Stimulated activated CD4-positive, alpha-beta T cell treated with anti-CD3 and anti-CD28 coated beads, TNF-alpha, amount 100 ng/mL, for 1 hour (primary cell): ENCODE results near the gene FADS3.

Experiments used
- DNase-seq, 3 donors: peaks; one replicate each; pipeline ENCODE4 v3.0.0-alpha.2; 2020; ENCODE audit warnings: low read depth in 3 of 3, low spot score in 1 of 3

FADS3 gene

DNA sequence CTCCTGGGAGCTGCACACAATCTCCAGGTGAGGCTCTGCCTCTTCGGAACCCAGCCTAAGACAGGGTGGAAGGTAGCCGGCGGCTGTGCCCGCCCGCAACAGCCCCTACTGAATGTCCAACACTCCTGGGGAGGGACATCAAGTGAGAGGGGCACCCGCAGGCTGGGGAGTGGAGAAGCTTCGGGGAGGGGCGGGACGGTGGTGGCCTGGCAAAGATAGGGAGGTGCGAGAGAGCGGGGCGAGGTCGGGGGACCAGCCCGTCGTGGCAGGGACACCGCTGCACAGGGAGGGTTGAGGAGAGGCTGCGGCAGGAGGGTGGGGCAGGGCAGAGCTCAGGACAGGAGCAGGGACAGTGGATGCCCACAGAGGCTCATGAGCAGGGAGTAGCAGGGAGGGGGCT, 8.9 kb upstream of the FADS3 start:
- DNase-seq, result no peak

DNA sequence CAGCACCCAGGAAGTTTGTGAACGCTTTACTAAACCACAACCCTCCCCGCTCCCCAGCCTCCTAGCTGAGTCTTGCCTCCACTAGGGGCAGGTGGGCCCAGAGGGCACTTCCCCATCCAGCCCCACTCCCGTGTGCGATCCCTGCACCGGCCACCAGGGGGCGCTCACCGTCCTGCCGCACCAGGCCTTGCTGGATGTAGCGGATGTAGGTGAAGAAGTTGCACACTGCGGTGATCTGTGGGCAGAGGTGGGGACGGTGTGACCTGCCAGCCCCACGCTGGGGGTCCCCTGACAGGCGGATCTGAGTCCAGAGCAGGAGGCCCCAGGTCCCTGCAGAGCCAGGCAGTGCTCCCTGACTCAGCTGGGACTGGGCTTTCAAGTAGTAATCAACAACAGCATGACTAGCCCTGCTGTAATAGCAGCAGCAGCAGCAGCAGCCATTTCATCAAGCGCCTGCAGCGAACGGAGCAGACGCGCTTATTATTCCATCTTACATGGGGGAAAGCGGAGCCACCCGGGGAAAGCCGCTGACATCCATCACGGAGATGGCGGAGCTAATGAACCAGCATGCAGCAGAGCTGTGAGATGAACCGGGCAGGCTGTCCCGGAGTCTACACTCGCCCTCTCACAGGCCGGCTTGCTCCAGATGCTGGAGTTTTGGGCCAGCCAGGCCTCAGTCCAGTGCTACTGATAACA, 7.9 kb upstream of the FADS3 start:
- DNase-seq, result peak; percentile 77 to 96 (median 89)

DNA sequence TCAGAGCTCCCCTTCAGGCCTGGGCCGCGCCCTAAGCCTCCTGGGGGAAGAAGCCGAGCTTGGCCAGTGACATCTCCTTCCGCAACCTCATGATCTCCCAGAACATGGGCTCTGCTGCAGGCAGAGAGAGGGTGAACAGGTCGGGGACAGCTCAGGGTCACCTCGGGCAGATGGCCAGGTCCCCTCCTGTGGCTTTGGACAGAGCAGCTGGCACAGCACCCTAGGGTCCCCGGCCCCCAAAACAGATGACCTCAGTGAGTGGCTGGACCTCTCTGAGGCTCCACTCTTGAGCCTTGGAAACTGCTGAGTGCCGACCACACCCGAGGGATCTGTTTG, 6.9 kb upstream of the FADS3 start:
- DNase-seq, result no peak

DNA sequence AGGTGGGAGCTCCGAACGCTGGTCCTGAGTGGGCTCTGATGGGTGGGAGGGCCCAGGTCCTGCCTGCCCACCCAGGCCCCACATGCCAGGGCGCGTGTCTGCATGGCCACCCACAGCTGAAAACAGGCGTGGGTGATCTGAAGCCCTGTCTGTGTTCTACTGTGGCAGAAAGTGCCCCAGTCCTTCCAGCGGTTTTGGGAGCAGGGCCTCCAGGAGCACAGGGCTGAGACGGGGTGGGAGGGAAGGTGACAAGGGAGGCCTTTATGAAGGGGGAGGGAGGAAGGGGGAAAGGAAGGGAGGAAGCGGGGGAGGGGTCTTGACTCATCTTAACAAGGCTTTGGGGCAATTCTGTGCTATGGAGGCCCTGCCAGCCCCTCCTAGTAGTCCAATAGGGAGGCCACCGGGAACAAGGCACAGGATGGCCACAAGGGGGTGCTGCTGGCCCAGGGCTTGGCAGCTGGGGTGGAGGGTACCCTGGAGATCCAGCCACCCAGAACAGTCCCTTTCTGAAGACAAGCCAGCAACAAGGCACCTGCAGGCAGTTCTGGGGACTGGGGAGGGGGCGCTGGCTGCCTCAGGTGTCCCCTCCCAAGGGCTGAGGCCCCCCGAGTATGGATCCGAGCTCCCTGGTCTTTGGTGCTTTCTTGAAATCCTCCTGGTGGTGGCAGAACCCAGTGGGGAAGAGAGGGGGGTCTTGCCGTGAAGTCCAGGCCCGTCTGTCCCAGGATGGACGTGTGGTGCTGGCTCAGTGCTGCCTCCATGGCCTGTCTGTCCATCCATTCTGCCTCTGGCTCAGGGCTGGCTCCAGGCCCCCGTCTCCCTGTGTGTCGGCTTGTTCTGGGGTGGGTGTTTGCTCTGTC, 6.3 kb upstream of the FADS3 start:
- peak in 2 of 3 donors; percentile 59 to 73 for DNase-seq

GRCh38 chr11:61896665-61897386, 5.5 kb upstream of the FADS3 start:
- DNase-seq, result no peak

DNA sequence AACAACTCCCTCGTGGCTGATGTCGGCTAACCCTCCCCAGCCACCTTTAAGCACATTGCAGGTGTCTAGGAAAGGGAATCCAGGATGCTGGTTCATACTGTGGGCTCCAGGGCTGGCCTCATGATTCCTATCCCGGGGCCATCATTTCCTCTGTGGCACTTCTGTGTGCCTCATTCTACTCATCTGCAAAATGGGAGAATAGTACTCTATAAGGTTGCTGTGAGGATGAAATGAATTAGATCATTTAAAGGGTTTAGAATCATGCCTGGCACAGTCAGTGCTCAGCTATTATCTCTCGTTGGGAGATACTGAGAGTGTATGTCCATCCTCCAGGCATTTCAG, 4.3 kb upstream of the FADS3 start:
- DNase-seq, result no peak

DNA sequence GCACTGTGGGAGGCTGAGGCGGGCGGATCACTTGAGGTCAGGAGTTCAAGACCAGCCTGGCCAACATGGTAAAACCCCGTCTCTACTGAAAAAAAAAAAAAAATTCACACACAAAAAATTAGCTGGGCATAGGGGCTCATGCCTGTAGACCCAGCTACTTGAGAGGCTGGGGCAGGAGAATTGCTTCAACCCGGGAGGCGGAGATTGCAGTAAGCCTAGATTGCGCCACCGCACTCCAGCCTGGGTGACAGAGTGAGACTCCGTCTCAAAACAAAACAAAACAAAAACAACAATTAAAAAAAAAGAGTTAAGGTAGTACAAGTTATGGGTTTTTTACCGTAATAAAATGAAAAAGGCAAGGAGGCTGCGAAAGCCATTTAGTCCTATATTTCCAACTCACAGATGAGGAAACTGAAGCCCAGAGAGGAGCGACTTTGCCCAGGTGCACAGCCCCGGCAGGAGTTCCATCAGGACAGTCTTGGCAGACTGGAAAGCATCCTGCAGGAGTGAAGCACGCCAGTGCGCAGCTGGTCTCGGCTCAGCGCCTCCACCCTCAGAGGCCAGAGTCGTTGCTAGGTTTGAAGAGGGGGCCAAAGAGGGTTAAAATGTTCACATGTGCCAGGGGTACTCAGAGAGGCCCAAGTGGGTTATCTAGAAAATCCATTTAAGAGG, 3.8 kb upstream of the FADS3 start:
- no peak for DNase-seq

DNA sequence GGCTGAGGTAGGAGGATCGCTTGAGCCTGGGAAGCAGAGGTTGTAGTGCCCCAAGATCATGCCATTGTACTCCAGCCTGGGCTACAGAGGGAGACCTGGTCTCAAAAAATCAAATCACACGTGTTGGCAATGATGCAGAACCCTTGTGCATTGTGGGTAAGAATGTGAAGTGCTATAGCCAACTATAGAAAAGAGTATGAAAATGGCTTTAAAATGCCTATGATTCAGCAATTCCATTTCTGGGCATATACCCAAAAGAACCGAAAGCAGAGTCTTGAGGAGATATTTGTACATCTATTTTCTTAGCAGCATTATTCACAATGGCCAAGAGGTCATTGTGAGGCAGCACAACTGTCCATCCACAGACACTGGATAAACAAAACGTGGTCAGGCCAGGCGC, 2.6 kb upstream of the FADS3 start:
- no peak for DNase-seq

- DNase-seq, result no peak
These were observed 683 bp upstream of the FADS3 start for GRCh38 chr11:61892085-61892370.

DNA sequence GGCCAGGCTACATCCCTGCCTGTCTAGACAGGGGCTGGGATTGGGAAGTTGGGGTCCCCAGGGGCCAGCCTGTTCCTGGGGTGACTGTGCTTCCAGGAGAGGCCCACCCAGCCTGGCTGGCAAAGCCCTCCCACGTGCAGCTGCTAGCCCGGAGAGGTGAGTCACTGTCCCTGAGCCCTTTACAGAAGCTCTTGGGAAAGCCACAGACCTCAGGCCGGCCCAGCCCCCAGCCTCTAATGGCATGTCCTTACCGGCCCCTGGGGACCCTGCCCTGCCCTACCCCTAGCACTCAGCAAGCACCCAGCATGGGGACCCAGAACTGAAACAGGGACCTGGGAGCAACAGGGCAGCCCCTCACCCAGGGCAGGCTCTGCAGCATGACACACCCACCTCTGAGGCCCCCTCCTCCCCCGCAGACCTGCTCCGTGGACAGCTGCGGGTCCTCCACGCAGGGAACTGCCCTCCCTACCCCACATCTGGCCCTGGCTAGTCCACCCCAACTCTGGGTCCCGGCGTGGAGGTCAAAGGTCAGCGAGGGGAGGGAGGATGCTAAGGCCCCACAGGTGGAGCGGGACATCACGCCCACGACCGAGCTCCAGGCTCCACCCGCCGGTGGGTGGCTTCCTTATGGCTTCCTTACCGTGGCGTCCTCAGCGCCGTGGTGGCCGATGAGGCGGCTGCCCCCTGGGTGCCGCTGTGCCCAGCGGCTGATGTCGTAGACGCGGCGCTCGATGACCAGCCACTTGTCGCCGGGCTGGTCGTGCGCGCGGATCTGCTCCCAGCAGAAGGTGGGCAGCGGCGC, 615 bp downstream of the FADS3 start:
- no peak for DNase-seq

GRCh38 chr11:61889831-61890230, 1.5 kb downstream of the FADS3 start:
- DNase-seq, result no peak

- no peak for DNase-seq
These were observed 2.8 kb downstream of the FADS3 start for GRCh38 chr11:61888590-61888989.

- DNase-seq, result no peak
These were observed 3.4 kb downstream of the FADS3 start for GRCh38 chr11:61887839-61888494.

- DNase-seq, result no peak
These were observed 4.7 kb downstream of the FADS3 start for GRCh38 chr11:61886643-61887042.

DNA sequence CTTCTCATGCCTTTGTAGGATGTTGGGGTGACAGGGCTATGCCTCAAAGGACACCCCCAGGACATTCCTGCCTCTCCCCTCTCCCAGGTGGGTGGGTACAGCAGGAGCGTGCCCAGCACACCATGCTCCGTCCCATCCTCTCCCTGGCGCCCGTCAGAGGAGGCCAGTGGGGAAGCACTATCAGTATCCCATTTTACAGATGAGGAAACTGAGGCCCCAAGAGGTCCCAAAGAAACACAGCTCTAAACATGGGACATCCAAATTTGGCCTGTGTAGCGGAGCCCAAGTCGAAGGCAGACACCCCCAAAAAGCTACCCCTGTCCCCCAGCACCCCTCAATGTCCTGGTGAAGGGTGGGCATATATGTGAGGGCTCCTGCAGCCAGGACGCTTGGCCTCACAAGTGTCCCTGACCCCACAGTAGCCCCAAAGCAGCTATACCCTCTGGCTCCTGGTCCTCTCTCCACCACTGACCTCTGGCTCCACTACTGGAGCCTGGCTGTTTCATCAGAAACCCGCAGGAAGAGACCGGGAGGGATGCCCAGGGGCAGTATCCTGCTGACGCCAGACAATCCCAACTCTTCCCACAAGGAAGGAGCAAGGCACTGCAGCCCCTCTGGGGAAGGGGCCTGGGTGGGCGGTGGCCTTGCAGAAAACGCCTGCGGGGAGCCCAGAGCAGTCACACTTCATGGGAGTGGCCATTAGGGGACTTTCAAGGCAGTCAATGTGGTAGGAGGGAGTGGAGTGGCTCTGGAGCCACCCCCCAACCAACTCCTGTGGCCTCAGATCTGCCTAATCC, 5.4 kb downstream of the FADS3 start:
- no peak for DNase-seq

DNA sequence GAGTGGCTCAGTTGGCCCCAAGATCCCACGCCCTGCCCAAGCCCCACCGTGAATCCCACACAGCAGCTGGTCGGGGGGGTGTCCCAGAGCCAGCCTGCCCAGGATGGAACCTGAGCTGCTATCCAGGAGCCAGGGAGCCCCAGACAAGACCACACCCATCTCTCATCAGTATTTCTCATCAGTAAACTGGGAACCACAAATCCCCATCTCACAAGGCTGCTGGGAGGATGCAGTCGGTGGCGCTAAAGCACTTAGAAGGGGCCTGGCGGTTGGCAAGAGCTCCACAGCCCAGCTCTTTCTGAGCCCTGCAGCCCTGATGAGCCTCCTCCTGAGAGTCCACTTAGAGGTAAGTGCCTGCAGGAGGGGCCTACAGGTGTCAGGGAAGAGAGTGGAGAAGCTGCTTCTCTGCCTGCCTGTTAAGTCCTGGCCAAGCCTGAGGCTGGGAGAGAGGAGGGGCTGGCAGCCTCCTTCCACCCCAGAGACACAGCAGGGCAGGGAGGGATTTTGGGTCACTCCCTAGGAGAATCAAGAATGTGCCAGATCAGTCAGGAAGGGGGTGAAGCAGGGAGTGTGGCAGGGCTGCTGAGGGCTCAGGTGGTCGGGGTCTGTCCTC, 6.1 kb downstream of the FADS3 start:
- DNase-seq, result no peak

- DNase-seq, result no peak
These were observed 7.4 kb downstream of the FADS3 start for GRCh38 chr11:61883947-61884346.

GRCh38 chr11:61883327-61883726, 8.0 kb downstream of the FADS3 start:
- DNase-seq, result no peak

- DNase-seq, result no peak
These were observed 8.5 kb downstream of the FADS3 start for GRCh38 chr11:61882879-61883278.
